DOHH2 (cell line): ENCODE measurements around the gene TTLL10.

ENCODE experiments used
- H3F3A ChIP-seq: fragments of 200-600 bp; sonication (generic), shearing (Covaris generic); 2 replicates; pipeline ENCODE4 v1.6.0; 2016; ENCODE audit warnings: antibody characterized with exemption, mild to moderate bottlenecking; ENCODE audit not compliant: control insufficient read depth, insufficient read depth
- H3K27ac ChIP-seq: fragments of 200-600 bp; sonication (generic); 2 replicates; pipeline ENCODE4 v1.5.1; 2014; ENCODE audit warnings: low read depth, mild to moderate bottlenecking, low read length, moderate library complexity
- H3K27me3 ChIP-seq: fragments of 200-600 bp; sonication (generic); 2 replicates; pipeline ENCODE4 v1.6.1; 2014; ENCODE audit warnings: mild to moderate bottlenecking, low read length, mixed read lengths; ENCODE audit not compliant: control insufficient read depth
- H3K36me3 ChIP-seq: fragments of 200-600 bp; sonication (generic); 2 replicates; pipeline ENCODE4 v1.6.1; 2014; ENCODE audit warnings: mild to moderate bottlenecking, low read length, moderate library complexity, mixed read lengths; ENCODE audit not compliant: control insufficient read depth
- H3K4me1 ChIP-seq: fragments of 200-600 bp; sonication (generic); 2 replicates; pipeline ENCODE4 v1.6.1; 2014; ENCODE audit warnings: mild to moderate bottlenecking, low read length, mixed read lengths; ENCODE audit not compliant: control insufficient read depth
- H3K4me2 ChIP-seq: fragments of 200-600 bp; sonication (generic); 2 replicates; pipeline ENCODE4 v1.6.0; 2014; ENCODE audit warnings: mild to moderate bottlenecking, low read length, moderate library complexity
- H3K4me3 ChIP-seq: fragments of 200-600 bp; sonication (generic); 2 replicates; pipeline ENCODE4 v1.5.1; 2014; ENCODE audit warnings: mild to moderate bottlenecking, low read length, mixed read lengths
- H3K79me2 ChIP-seq: fragments of 200-600 bp; sonication (generic); 2 replicates; pipeline ENCODE4 v1.6.1; 2014; ENCODE audit warnings: mild to moderate bottlenecking, low read length, mixed read lengths; ENCODE audit not compliant: control insufficient read depth
- H3K9me2 ChIP-seq: fragments of 200-600 bp; sonication (generic); replicated peaks from 2 replicates; pipeline ENCODE4 v1.6.1; 2014; ENCODE audit warnings: mild to moderate bottlenecking, low read length, mixed read lengths; ENCODE audit not compliant: control insufficient read depth
- H3K9me3 ChIP-seq: fragments of 200-600 bp; sonication (generic); 2 replicates; pipeline ENCODE4 v1.6.1; 2014; ENCODE audit warnings: antibody characterized with exemption, low read length, mixed read lengths; ENCODE audit not compliant: control insufficient read depth, insufficient read depth
- H4K20me1 ChIP-seq: fragments of 200-600 bp; sonication (generic); 2 replicates; pipeline ENCODE4 v1.6.0; 2014; ENCODE audit warnings: low read depth, mild to moderate bottlenecking, antibody characterized with exemption, low read length, moderate library complexity; ENCODE audit not compliant: control insufficient read depth, insufficient read depth
- EZH2phosphoT487 ChIP-seq: fragments of 200-600 bp; sonication (generic); IDR thresholded peaks from 2 replicates; pipeline ENCODE4 v1.6.1; 2017; ENCODE audit warnings: borderline replicate concordance, mild to moderate bottlenecking, antibody characterized with exemption, low read length, moderate library complexity, mixed read lengths
- TF ChIP-seq, protein P1 (sequence below): fragments of 200-600 bp; sonication (generic); IDR thresholded peaks from one replicate; pipeline ENCODE4 v1.5.1; 2014; ENCODE audit warnings: antibody characterized with exemption, mild to moderate bottlenecking, low read depth, low read length; ENCODE audit not compliant: poor library complexity, severe bottlenecking

The TTLL10 gene

DNA sequence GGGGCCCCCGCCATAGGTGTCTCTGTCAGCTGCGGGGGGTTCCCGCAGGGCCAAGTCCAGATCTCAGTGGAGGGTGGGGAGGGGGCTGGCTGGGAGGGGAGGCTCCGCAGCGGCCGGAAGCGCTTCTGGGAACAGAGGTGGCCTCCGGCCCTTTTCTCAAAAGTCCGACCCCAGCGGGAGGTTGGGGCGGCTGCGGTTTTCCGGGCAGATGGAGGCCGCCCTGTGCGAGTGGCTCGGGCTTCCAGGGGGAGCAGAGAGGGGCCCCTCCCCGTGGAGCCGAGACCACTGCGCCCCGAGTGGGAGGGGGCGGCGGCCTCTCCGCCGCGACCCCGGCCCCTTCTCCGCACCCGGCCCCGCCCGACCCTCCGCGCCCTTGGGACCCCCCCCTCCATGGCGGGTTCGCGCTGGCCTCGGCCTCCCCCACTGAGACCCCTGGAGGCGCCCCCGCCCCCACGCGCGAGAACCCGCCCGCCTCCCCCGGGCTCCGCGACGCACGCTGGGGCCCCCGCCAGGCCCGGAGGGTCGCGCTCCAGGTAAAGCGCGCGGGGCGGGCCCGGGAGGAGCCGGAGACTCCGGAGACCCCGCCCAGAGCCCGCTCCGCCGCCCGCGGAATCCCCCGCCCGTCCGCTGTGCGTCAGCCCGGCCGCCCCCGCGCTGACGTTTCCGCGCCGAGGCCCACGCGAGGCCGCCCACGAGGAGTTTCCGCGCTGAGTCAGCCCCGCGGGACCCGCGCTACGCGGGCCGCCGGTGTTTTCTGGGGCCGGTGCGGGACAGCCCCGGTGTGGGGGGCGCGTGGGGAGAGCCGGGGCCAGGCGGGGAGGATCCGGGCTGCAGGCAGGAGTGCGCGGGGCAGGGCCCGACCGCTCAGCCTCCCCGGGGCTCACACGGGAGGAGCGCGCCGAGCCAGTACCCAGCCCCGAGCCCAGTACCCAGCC lies 27.5 kb downstream of the TTLL10 start:
- TF ChIP-seq, protein P1, sequence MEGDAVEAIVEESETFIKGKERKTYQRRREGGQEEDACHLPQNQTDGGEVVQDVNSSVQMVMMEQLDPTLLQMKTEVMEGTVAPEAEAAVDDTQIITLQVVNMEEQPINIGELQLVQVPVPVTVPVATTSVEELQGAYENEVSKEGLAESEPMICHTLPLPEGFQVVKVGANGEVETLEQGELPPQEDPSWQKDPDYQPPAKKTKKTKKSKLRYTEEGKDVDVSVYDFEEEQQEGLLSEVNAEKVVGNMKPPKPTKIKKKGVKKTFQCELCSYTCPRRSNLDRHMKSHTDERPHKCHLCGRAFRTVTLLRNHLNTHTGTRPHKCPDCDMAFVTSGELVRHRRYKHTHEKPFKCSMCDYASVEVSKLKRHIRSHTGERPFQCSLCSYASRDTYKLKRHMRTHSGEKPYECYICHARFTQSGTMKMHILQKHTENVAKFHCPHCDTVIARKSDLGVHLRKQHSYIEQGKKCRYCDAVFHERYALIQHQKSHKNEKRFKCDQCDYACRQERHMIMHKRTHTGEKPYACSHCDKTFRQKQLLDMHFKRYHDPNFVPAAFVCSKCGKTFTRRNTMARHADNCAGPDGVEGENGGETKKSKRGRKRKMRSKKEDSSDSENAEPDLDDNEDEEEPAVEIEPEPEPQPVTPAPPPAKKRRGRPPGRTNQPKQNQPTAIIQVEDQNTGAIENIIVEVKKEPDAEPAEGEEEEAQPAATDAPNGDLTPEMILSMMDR: no peak
- no peak for TF ChIP-seq EZH2phosphoT487
- Histone ChIP-seq H3K27ac (no peak overlapping the region), H3K4me1 (peaks cover 5% of the 10 kb centered on the region), H3K4me2 (no peak overlapping the region), H3F3A (no peaks in the 10 kb centered on the region), H3K9me2 (no peaks in the 10 kb centered on the region), H3K36me3 (no peaks in the 10 kb centered on the region), H4K20me1 (no peaks in the 10 kb centered on the region), H3K79me2 (no peaks in the 10 kb centered on the region), H3K27me3 (peaks cover 32% of the 10 kb centered on the region), H3K4me3 (no peak overlapping the region), H3K9me3 (no peaks in the 10 kb centered on the region)

DNA sequence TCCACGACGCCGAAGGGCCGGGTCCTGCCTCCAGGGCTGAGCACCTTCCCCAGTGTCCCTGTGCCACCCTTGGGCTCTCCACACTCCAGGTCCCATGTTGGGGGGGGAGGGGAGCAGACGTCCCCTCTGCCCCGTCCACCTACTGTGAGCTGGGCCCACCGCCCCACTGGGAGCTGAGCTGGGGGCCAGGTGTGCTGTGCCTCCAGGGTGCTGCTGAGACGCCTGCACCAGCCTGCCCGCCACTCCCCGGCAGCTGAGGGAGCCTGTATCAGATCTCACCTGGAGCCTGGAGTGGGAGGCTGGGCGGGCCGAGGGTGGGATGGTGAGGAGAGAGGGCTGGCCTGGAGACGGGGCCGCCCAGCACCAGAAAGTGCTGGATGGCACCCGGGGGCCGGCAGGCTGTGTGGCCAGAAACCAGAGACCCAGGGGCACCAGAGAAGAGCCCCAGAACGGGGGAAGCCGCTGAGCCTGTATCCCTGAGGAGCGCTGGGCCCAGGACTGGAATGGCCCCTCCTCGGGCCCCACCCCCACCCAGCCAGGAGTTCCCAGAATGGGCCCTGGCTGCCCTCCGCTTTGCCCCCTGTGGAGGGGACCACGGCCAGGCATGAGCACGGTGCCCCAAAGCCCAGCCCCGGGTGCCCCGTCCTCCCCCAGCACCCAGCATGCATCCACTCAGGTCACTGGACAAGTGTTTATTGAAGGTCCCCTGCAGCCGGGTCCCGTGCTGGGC lies 29.3 kb downstream of the TTLL10 start:
- H4K20me1 ChIP-seq: 0 out of 2 replicates have a peak, but pooled peaks cover 5% of the 10 kb centered on the region
- H3K27me3 ChIP-seq: peaks cover 47% of the 10 kb centered on the region
- H3K79me2 ChIP-seq: no peaks in the 10 kb centered on the region
- no peaks in the 10 kb centered on the region for H3K9me3 ChIP-seq
- H3K4me1 ChIP-seq: peaks cover 16% of the 10 kb centered on the region
- H3F3A ChIP-seq: no peaks in the 10 kb centered on the region
- no peak overlapping the region for H3K27ac ChIP-seq
- H3K36me3 ChIP-seq: no peaks in the 10 kb centered on the region
- TF ChIP-seq, protein P1: no peak
- no peak for TF ChIP-seq EZH2phosphoT487
- no peaks in the 10 kb centered on the region for H3K9me2 ChIP-seq
- H3K4me3 ChIP-seq: no peak overlapping the region
- H3K4me2 ChIP-seq: no peak overlapping the region

DNA sequence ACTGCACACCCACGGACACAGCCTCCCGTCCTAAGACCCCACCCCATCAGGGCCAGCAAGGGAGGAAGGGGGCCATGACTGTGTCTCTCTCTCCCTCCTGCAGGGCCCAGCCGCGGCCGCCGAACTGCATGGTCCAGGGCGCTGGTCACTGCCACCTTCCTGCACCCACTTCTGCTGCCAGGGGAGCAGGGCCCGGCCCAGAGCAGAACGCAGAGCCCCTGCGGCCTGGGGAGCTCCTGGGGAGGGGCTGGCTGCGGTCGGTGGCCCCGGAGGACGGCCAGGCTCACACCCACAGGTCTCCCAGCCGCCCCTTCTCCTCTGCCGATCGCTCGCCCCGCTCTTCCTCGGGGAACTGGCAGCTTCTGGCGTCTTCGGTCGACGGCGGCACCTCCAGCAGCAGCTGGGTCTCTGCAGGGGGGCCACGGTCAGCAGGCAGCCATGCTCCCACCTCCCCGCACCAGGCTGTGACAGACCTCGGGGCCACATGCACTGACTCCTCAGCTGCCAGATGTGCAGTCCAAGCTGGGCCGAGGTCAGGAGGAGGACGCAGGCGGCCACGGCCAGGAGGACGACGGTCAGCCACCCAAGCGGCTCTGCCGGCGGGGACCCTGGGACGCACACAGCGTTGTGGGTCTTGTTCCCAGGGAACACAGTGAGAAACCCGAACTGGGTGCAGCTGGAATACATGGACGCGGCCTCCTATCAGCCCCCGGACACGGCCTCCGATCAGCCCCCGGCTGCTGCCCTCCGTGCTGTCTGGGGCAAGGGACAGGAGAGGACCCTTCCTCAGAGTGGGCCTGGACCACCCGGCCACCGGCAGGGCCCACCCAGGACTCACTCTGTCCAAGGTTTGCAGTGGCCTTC lies 30.1 kb downstream of the TTLL10 start:
- H3F3A ChIP-seq: no peaks in the 10 kb centered on the region
- no peak overlapping the region for H3K27ac ChIP-seq
- H3K9me2 ChIP-seq: no peaks in the 10 kb centered on the region
- H3K4me1 ChIP-seq: peaks cover 21% of the 10 kb centered on the region
- H4K20me1 ChIP-seq: 0 out of 2 replicates have a peak, but pooled peaks cover 5% of the 10 kb centered on the region
- no peak for TF ChIP-seq EZH2phosphoT487
- TF ChIP-seq, protein P1: no peak
- peaks cover 53% of the 10 kb centered on the region for H3K27me3 ChIP-seq
- no peaks in the 10 kb centered on the region for H3K36me3 ChIP-seq
- no peaks in the 10 kb centered on the region for H3K9me3 ChIP-seq
- no peak overlapping the region for H3K4me3 ChIP-seq
- no peak overlapping the region for H3K4me2 ChIP-seq
- no peaks in the 10 kb centered on the region for H3K79me2 ChIP-seq
